OCI-LY7 (cell line): Measurements from ENCODE around the gene ZCCHC8.

Experiments
- CTCF ChIP-seq: fragments of 200-600 bp; sonication (generic); conservative IDR thresholded peaks from 2 replicates; pipeline ENCODE4 v1.5.1; 2014; ENCODE audit warnings: mild to moderate bottlenecking, antibody characterized with exemption, low read length, moderate library complexity, mixed read lengths
- EZH2phosphoT487 ChIP-seq: fragments of 200-600 bp; sonication (generic); IDR thresholded peaks from 2 replicates; pipeline ENCODE4 v1.6.1; 2018; ENCODE audit warnings: low read depth, borderline replicate concordance, mild to moderate bottlenecking, mixed run types, antibody characterized with exemption, low read length, moderate library complexity, mixed read lengths

GRCh38 chr12:122423258-122424165 lies 77.2 kb downstream of the ZCCHC8 start:
- no peak for TF ChIP-seq CTCF
- TF ChIP-seq EZH2phosphoT487: no peak
